NT2/D1 (cell line): ENCODE results near the gene UBASH3B.

Experiments used
- DNase-seq: peaks from one replicate; pipeline ENCODE4 v3.0.0-alpha.2; 2011; ENCODE audit warnings: low read depth, low spot score
- H3K27me3 ChIP-seq: 2 replicates; pipeline ENCODE4 v1.6.0; 2011; ENCODE audit warnings: mild to moderate bottlenecking; ENCODE audit not compliant: insufficient read length, insufficient read depth
- H3K36me3 ChIP-seq: 2 replicates; pipeline ENCODE4 v1.6.1; 2011; ENCODE audit warnings: mild to moderate bottlenecking, low read length, mixed read lengths; ENCODE audit not compliant: insufficient read depth, insufficient read length
- H3K4me1 ChIP-seq: 2 replicates; pipeline ENCODE4 v1.5.1; 2011; ENCODE audit not compliant: insufficient read depth, insufficient read length
- H3K4me3 ChIP-seq: 2 replicates; pipeline ENCODE4 v1.5.1; 2011; ENCODE audit warnings: low read depth; ENCODE audit not compliant: insufficient read length
- H3K9ac ChIP-seq: 2 replicates; pipeline ENCODE4 v1.6.0; 2011; ENCODE audit warnings: low read depth; ENCODE audit not compliant: insufficient read length
- H3K9me3 ChIP-seq: 2 replicates; pipeline ENCODE4 v1.5.1; 2011; ENCODE audit warnings: mild to moderate bottlenecking, low read length; ENCODE audit not compliant: insufficient read depth
- SUZ12 ChIP-seq: IDR thresholded peaks from 2 replicates; pipeline ENCODE4 v1.6.1; 2011; ENCODE audit not compliant: insufficient read length, insufficient read depth; ENCODE audit errors: extremely low read depth
- YY1 ChIP-seq: IDR thresholded peaks from 2 replicates; pipeline ENCODE4 v1.6.1; 2011; ENCODE audit not compliant: insufficient read length, insufficient read depth
- ZNF274 ChIP-seq: IDR thresholded peaks from 2 replicates; pipeline ENCODE4 v1.6.1; 2011; ENCODE audit warnings: mild to moderate bottlenecking, low read depth, low read length

The UBASH3B gene

GRCh38 chr11:122709039-122709760, 53.7 kb downstream of the UBASH3B start:
- TF ChIP-seq SUZ12 (no peak), ZNF274 (no peak), YY1 (no peak)
- H3K4me1 ChIP-seq, result peaks cover 3% of the 10 kb centered on the region
- no peak overlapping the region for H3K4me3 ChIP-seq
- H3K9ac ChIP-seq, result no peak overlapping the region
- no peak for DNase-seq
- no peaks in the 10 kb centered on the region for H3K27me3 ChIP-seq
- no peaks in the 10 kb centered on the region for H3K36me3 ChIP-seq
- no peaks in the 10 kb centered on the region for H3K9me3 ChIP-seq

DNA sequence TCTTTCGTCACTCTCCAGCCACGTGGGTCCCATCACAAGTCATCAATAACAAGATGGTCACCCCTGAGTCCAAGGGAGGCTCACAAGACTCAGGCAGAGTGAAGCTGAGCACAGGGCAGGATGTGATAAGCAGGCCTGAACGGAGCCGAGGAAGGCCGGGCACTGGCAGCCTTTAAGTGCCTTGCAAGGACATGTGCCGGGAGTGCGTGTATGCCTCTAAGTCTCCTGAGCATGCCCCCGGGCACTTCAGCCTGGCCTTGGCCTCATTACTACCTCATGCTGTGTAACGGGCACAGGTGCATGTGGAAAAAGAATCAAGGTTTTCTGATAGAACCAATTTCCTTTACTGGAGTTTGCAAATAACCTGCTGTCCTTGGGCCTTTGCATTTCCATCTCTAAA, 55.8 kb downstream of the UBASH3B start:
- no peaks in the 10 kb centered on the region for H3K9me3 ChIP-seq
- H3K4me3 ChIP-seq, result no peak overlapping the region
- DNase-seq, result no peak
- TF ChIP-seq YY1 (no peak), SUZ12 (no peak), ZNF274 (no peak)
- no peaks in the 10 kb centered on the region for H3K27me3 ChIP-seq
- peaks cover 3% of the 10 kb centered on the region for H3K4me1 ChIP-seq
- H3K36me3 ChIP-seq, result no peaks in the 10 kb centered on the region
- H3K9ac ChIP-seq, result no peak overlapping the region

DNA sequence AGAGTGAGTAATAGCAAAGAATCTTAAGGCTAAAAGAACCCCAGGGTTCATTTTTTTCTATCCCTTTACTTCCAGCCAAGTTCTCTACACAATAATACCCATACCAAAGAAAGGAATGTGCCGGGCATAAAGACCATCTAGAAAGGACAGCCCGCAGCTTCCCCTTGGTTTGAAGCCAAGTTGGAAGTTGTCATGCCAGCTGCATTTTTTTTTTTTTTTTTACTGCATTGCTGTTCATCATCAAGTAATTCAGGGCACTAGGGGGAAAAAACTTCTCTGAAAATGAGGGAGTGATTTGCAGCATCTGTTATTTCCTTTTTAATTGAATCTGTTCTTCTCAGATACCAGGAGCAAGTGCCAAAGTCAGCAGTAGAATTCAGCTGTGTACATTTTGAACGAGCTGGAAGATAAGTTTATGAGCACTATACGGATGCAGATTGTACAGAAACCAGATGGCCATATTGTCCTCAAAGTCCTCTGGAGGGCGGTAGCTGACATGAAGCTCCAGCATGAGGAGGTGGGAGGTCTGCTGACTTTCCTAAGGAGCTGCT, 56.4 kb downstream of the UBASH3B start:
- H3K27me3 ChIP-seq, result no peaks in the 10 kb centered on the region
- H3K4me3 ChIP-seq, result no peak overlapping the region
- peaks cover 3% of the 10 kb centered on the region for H3K4me1 ChIP-seq
- no peaks in the 10 kb centered on the region for H3K36me3 ChIP-seq
- H3K9ac ChIP-seq, result no peak overlapping the region
- TF ChIP-seq ZNF274 (no peak), YY1 (no peak), SUZ12 (no peak)
- no peaks in the 10 kb centered on the region for H3K9me3 ChIP-seq
- DNase-seq, result no peak

DNA sequence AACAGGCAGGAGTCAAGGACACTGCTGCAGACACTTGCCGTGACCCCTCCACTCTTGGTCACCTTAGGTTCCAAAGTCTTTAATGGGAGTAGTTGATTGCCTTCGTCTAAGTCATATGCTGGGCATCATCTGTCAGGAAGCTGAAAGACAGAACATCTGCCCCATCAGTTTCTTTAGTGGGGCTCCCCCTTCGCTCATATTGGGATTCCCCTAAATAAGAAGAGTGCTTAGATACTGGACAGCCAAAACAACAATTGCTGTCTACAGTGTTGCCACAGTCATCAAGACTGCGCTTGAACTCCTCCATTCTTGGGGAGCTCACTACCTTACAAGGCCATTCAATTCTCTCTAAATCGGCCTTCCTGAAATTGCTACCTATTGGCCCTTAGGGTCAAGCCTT, 58.5 kb downstream of the UBASH3B start:
- H3K9ac ChIP-seq, result no peak overlapping the region

GRCh38 chr11:122714484-122714883, 59.0 kb downstream of the UBASH3B start:
- Histone ChIP-seq H3K4me1 (peaks cover 3% of the 10 kb centered on the region), H3K9ac (no peak overlapping the region), H3K36me3 (no peaks in the 10 kb centered on the region), H3K27me3 (no peaks in the 10 kb centered on the region), H3K4me3 (no peak overlapping the region), H3K9me3 (no peaks in the 10 kb centered on the region)
- TF ChIP-seq SUZ12 (no peak), ZNF274 (no peak), YY1 (no peak)
- DNase-seq, result no peak

More for the DNA sequence above, 58.5 kb downstream of the UBASH3B start:
- no peak for TF ChIP-seq ZNF274
- TF ChIP-seq SUZ12, result no peak
- no peak for TF ChIP-seq YY1
- H3K36me3 ChIP-seq, result no peaks in the 10 kb centered on the region
- no peak for DNase-seq
- no peaks in the 10 kb centered on the region for H3K27me3 ChIP-seq
- H3K9me3 ChIP-seq, result no peaks in the 10 kb centered on the region
- H3K4me3 ChIP-seq, result no peak overlapping the region
- peaks cover 3% of the 10 kb centered on the region for H3K4me1 ChIP-seq

DNA sequence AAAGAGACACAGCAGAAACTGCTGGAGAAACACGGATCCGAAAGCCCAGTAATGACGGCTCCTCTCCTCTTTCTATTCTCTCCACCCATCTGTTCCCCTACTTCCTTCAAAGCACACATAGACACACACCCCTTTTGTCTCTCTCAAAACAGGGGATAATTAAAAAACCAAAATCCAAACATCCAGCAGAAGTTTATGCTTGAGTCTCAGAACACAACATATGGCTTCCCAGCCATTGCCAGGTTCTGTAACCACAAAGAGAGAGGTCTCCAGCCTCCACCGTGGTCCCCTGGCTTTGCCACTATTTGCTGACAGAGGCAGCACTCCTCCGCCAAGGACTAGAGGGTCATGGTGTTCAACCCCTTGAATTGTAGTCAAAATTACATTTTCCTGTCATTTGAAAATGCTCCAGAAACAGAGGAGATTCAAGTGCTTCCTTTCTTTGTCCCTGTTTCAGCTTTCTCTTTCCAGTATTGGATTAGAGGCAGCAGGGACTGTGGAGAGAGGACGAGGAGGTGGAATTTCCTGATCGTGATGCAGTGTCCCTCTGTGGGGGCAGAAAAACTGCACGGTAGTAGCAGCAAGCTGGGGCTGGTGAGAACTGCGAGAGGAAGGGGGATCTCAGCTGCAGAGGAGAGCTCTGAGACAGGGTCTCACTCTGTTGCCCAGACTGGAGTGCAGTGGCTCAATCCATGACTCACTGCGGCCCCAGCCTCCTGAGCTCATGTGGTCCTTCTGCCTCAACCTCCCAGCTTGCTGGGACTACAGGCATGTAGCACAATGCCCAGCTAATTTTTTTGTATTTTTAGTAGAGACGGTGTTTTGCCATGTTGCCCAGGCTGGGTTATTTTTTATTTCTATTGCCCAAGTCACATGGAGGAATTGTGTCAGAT, 60.3 kb downstream of the UBASH3B start:
- Histone ChIP-seq H3K9ac (no peak overlapping the region), H3K4me1 (no peaks in the 10 kb centered on the region), H3K27me3 (no peaks in the 10 kb centered on the region), H3K9me3 (no peaks in the 10 kb centered on the region), H3K4me3 (no peak overlapping the region), H3K36me3 (no peaks in the 10 kb centered on the region)
- no peak for DNase-seq
- TF ChIP-seq SUZ12 (no peak), ZNF274 (no peak), YY1 (no peak)

GRCh38 chr11:122717264-122717867, 61.8 kb downstream of the UBASH3B start:
- no peak overlapping the region for H3K9ac ChIP-seq
- no peaks in the 10 kb centered on the region for H3K9me3 ChIP-seq
- H3K4me3 ChIP-seq, result no peak overlapping the region
- no peak for DNase-seq
- no peak for TF ChIP-seq ZNF274
- TF ChIP-seq SUZ12, result no peak
- TF ChIP-seq YY1, result no peak
- no peaks in the 10 kb centered on the region for H3K4me1 ChIP-seq
- H3K36me3 ChIP-seq, result no peaks in the 10 kb centered on the region
- no peaks in the 10 kb centered on the region for H3K27me3 ChIP-seq
